GM23248 (cell line): ENCODE data around the gene LARP6.

Experiments
- EZH2 ChIP-seq: fragments of 200-600 bp; sonication (generic); IDR thresholded peaks from 2 replicates; pipeline ENCODE4 v1.6.1; 2018; ENCODE audit warnings: antibody characterized with exemption, mild to moderate bottlenecking; ENCODE audit not compliant: insufficient read depth, poor library complexity, severe bottlenecking
- EZH2phosphoT487 ChIP-seq: fragments of 200-600 bp; sonication (generic); IDR thresholded peaks from 2 replicates; pipeline ENCODE4 v1.6.1; 2018; ENCODE audit warnings: antibody characterized with exemption, moderate library complexity, mild to moderate bottlenecking, low read depth; ENCODE audit not compliant: insufficient read depth

DNA sequence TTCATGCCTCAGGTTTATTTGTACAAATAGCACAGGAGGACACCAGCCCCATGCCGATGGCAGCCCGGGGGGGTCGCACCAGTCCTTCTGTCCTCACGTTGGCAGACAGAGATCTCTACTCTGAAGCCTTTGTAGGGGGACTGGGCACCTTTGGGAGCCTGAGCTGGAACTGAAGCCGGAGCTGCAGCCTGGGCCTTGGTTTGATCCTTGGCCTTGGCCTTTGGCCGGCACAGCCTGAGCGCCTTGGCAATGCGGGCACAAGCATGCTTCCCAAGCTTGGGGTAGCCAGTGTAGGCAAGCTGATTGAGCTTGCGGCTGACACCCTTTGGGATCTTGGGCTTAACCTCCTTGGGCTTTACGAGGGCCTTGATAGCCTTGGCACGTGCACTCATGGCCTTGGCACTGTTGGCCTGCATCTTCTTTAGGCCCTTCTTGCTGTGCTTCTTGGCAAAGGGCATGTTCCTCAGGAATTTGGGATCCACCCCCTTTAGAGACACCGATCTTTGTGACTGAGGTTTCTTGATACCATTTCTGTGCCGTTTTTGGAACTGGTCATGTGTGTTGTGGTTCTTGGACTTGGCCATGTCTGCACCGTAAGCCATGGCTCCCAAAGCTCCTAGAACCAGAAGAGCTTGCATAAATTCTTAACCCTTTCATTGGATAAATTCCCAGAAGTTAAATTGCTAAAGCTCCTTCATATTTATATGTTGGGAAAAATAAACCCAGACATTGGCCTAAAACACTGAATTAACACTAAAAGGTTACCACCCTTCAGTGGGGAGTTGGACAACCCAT lies 57.2 kb downstream of the LARP6 start:
- TF ChIP-seq EZH2 (no peak), EZH2phosphoT487 (no peak)
